BLaER1 treated with 17β-estradiol and CSF1 and Interleukin-3, amounts not matched to agents 10 nM and 100 nM (cell line): ENCODE data around the gene DUSP22.
"Not testable (repeated sequence)": the region's sequence is repeated elsewhere in the genome, so short reads cannot be mapped to it uniquely, and the experiment has no call there.

ENCODE experiments used
- H3K27ac ChIP-seq, 11 experiments: shearing (Covaris generic); formaldehyde crosslinking; 2 replicates each; pipeline ENCODE4 v1.8.1; 2022
- H3K27me3 ChIP-seq, 11 experiments: shearing (Covaris generic); formaldehyde crosslinking; 2 replicates each; pipeline ENCODE4 v1.8.1; 2022
- H3K36me3 ChIP-seq, 11 experiments: shearing (Covaris generic); formaldehyde crosslinking; 2 replicates each; pipeline ENCODE4 v1.8.1; 2022
- H3K4me1 ChIP-seq, 10 experiments: shearing (Covaris generic); formaldehyde crosslinking; 2 replicates each; pipeline ENCODE4 v1.8.1; 2022
- H3K4me2 ChIP-seq, 11 experiments: shearing (Covaris generic); formaldehyde crosslinking; 2 replicates each; pipeline ENCODE4 v1.8.1; 2022
- H3K4me3 ChIP-seq, 10 experiments: shearing (Covaris generic); formaldehyde crosslinking; 2 replicates each; pipeline ENCODE4 v1.8.1; 2022
- H3K9ac ChIP-seq, 11 experiments: shearing (Covaris generic); formaldehyde crosslinking; 2 replicates each; pipeline ENCODE4 v1.8.1; 2022
- H3K9me3 ChIP-seq, 11 experiments: shearing (Covaris generic); formaldehyde crosslinking; replicated peaks in 1 of 11; 2 replicates each; pipeline ENCODE4 v1.8.1; 2022
- H4K20me1 ChIP-seq, 11 experiments: shearing (Covaris generic); formaldehyde crosslinking; 2 replicates each; pipeline ENCODE4 v1.8.1; 2022
- Cebpa-rat ChIP-seq, 11 experiments: shearing (Covaris generic); IDR thresholded peaks; 2 replicates each; pipeline ENCODE4 v1.8.1; 2022

Gene DUSP22

DNA sequence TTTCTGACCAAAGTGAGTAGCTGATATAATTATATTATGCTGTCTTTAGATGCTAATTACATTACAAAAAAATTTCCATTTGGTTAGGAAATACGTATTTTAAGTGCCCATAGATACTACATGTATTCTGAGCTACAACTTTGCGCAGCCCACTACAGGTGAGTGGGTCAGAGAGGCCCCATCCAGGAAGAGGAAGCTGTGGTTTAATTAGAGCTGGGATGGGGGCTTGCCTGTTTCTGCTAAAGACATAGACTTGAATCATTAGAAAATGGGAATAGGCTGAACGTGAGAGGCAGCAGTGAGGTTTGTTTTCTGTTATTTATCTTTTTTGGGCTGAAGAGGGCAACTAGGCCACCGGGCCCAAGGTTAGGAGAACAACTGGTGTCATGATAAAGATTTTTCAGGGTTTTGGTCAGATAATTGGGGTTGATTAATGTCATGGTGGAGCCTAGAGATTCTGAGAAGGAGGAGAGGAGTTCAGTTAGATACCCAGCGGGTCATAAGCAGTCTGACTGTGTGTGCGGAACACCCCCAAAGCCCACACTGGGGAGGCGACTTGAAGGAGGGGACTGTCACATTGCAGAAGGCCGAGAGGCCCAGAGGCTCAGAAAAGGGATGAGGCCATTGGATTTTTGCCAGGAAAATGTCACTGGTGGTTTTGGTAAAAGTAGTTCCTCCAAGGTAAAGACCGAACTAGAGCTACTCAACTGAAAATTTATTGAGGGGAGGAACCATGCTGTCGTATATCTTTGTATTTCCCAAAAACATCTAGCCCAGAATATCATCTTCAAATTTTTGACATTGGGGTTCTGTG, 84.7 kb downstream of the DUSP22 start:
- Histone ChIP-seq H3K4me1 (peaks cover 8 to 23% (median 17%) of the 10 kb centered on the region in 10 experiments), H3K9me3 (peaks cover 0 to 3% (median 0%) of the 10 kb centered on the region in 11 experiments; a peak in 7 of 22 replicates), H3K27me3 (peaks cover 13 to 21% (median 15%) of the 10 kb centered on the region in 11 experiments)

DNA sequence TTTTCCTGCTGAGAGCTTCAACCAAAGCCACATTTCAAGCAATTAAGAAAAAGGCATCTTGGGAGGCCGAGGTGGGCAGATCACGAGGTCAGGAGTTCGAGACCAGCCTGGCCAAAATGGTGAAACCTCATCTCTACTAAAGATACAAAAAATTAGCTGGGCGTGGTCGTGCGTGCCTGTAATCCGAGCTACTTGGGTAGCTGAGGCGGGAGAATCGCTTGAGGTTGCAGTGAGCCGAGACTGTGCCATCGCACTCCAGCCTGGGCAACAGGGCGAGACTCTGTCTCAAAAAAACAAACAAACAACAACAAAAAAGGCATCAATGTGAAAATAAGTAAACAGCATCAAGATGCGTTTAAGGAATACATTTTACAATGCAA, 85.3 kb downstream of the DUSP22 start:
- Histone ChIP-seq H3K4me2 (peak overlapping the region in 2 of 11 experiments; percentile 37 to 40; a peak in 3 of 22 replicates), H3K4me1 (peaks cover 2 to 17% (median 11%) of the 10 kb centered on the region in 10 experiments), H3K27me3 (peaks cover 7 to 15% (median 9%) of the 10 kb centered on the region in 11 experiments)
- H3K4me3 ChIP-seq, H3K36me3 ChIP-seq, H3K9me3 ChIP-seq, H3K9ac ChIP-seq, H3K27ac ChIP-seq, H4K20me1 ChIP-seq: not testable (repeated sequence)

More for the DNA sequence above, 84.7 kb downstream of the DUSP22 start:
- H4K20me1 ChIP-seq = peaks cover 0 to 3% (median 0%) of the 10 kb centered on the region in 11 experiments; a peak in 3 of 22 replicates
- no peaks in the 10 kb centered on the region for H3K36me3 ChIP-seq
- H3K27ac ChIP-seq = no peak overlapping the region
- peak overlapping the region in 10 of 11 experiments; percentile 8 to 52 (median 24); a peak in 17 of 22 replicates for H3K4me2 ChIP-seq
- no peak overlapping the region for H3K4me3 ChIP-seq
- no peak for TF ChIP-seq Cebpa-rat (IDR thresholded peaks at IDR 0.05)
- no peak overlapping the region for H3K9ac ChIP-seq

DNA sequence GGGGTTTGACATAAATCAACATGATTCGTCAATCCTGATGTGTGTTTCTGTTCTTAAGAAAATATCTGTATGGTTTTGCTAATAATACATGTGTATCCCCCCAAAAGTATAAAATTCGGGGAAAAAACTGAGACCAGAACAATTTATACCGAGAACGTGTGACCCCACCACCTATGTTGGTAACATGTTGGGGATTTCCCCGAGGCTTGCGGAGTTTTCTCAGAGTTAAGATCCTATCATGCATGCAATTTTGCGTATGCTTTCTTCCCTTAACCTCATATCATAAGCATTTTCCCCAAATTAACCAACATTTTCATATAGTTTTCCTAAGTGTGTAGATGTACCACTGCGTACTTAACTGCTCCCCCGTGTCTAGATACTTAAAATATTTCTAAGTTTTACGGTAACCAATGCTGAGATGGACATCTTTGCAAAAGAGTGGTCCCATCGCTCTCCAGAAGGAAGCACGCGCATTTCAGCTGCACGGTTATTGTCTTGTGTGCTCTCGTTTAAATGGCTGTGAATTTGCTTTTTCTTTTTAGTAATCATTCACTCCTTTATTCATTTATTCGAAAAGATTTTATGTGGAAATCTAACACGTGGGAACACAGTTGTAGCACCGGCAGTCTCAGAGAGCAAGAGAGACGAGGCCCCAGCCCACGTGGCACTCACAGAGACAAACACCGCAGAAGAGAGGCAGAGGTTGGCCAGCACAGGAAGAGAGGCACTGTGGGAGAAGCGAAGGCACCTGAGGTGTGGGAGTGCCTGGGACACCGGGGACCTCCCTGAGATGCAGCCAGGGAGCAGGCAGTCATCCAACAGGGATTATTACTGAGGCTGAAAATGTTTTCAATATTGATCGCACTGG, 86.0 kb downstream of the DUSP22 start:
- no peak for TF ChIP-seq Cebpa-rat (IDR thresholded peaks at IDR 0.05)
- Histone ChIP-seq H3K9ac (no peak overlapping the region), H3K4me1 (peaks cover 4 to 14% (median 10%) of the 10 kb centered on the region in 10 experiments), H3K4me3 (no peak overlapping the region), H3K36me3 (no peaks in the 10 kb centered on the region), H3K4me2 (no peak overlapping the region), H4K20me1 (no peaks in the 10 kb centered on the region), H3K27me3 (peaks cover 0 to 8% (median 4%) of the 10 kb centered on the region in 11 experiments; a peak in 13 of 22 replicates), H3K9me3 (no peaks in the 10 kb centered on the region), H3K27ac (no peak overlapping the region)

DNA sequence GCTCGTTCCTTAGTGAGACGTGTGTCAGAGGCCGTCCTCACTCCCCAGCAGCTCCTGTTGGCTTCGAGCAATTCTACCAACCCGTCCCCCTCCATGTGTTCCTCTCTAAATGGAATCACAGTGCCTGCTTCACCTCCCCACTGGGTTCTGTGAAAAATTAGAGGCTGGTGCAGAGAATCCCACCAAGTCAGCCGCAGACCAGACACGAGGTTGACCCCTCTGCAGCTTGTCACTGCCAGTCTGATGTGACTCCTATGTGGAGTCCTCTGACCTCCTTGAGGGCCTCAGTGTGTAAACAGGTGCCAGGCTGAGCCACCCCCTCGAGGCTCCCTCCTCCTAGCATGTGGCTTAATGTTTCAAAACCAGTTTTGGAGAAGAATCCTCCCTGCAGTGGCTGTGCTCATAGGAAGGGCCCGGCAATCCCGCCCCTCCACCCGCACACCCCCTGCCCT, 86.7 kb downstream of the DUSP22 start:
- no peaks in the 10 kb centered on the region for H4K20me1 ChIP-seq
- TF ChIP-seq Cebpa-rat (IDR thresholded peaks at IDR 0.05) = no peak
- no peak overlapping the region for H3K9ac ChIP-seq
- peaks cover 10 to 20% (median 15%) of the 10 kb centered on the region in 10 experiments for H3K4me1 ChIP-seq
- H3K4me3 ChIP-seq = no peak overlapping the region
- H3K27ac ChIP-seq = no peak overlapping the region
- H3K27me3 ChIP-seq = 0 out of 22 replicates have a peak, but pooled peaks cover 0 to 1% (median 0%) of the 10 kb centered on the region in 11 experiments
- no peaks in the 10 kb centered on the region for H3K36me3 ChIP-seq
- no peaks in the 10 kb centered on the region for H3K9me3 ChIP-seq
- H3K4me2 ChIP-seq = peak overlapping the region in 1 of 11 experiments; percentile 2; a peak in 1 of 22 replicates

DNA sequence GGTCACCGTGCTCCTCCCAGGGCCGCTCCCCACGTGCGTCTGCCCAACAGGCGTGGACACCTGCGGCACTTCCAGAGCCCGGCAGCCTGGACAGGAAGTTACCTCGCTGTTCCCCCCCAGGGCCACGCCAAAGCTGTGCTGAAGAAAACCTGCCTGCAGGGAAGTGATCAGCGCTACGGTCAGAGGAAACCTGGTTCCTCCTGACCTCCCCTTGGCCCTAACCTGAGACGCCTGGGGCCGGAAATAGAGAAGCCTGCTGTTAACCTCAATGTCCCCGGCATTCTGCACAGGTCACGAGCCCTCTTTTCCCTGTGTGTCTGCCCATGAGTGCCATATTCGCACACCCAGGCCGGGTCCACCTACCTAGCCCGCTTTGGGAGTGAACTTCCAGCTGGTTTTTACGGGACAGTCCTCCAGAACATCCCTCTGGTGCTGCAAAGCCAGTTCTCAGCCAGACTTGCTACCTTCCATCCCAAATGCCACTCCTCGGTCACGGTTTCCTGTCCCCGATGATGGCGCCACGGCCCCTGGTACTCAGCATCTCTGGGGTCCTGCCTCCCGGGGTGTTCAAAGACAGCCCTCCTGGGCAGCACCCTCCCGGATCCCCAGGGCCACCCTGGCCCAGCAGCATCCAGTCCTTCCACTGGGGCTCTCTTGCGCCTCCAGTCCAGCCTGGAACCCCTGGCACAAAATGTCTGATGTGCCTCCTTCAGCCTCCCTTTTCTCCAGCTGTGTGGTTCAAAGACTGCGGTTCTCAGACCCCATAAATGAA, 87.3 kb downstream of the DUSP22 start:
- H3K4me2 ChIP-seq = peak overlapping the region in 1 of 11 experiments; percentile 2; a peak in 1 of 22 replicates
- H3K9me3 ChIP-seq = no peaks in the 10 kb centered on the region
- no peak overlapping the region for H3K9ac ChIP-seq

DNA sequence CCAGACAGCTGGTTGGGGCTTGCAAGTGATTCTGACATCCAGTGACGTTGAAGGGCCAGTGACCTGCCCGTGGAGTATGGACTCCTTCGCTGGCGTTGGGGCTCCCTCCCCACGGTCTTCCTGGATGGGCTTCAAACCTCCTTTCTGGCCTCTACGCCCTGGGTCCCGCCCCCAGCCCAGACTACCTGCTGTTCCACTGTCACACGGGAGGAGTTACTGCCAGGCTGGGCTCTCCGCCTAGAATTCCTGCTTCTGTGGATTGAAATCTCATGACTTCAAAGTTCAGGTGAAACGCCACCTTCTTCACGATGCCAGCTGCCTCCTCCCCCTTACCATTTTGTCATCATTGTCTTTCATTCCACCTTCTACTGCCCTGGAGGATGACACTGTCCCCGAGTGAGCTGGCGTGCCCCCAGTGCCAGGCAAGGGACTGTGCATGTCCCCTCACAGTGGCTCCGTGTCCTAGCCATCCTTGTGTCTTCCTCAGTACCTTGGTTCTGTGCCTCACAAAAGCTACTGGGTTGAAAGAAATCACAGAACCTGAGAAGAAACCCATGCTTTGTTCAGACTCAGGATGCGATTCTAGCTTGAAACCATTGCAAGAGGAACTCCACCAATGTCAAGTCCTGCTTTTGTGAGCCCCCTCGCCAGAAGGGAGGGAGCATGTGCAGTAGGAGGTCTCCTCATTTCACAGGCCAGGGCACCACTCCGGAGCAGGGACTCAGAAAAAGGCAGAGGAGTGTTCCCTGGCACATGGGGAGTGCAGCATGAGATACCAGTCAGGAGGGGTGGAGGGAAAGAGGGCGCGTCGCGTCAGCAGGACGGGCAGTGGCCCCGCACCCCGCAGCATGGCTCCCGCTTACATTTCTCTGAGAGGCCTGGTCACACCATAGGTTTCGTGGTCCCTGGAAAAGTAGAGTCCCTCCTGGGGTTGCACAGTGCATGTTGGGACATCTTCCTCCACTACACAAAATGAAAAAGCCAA, 88.2 kb downstream of the DUSP22 start:
- H3K4me3 ChIP-seq = no peak overlapping the region
- TF ChIP-seq Cebpa-rat (IDR thresholded peaks at IDR 0.05) = no peak

More for the DNA sequence above, 87.3 kb downstream of the DUSP22 start:
- Histone ChIP-seq H3K4me1 (peaks cover 16 to 26% (median 21%) of the 10 kb centered on the region in 10 experiments), H3K27me3 (no peaks in the 10 kb centered on the region), H3K36me3 (no peaks in the 10 kb centered on the region), H3K4me3 (no peak overlapping the region), H3K27ac (no peak overlapping the region), H4K20me1 (no peaks in the 10 kb centered on the region)
- no peak for TF ChIP-seq Cebpa-rat (IDR thresholded peaks at IDR 0.05)

DNA sequence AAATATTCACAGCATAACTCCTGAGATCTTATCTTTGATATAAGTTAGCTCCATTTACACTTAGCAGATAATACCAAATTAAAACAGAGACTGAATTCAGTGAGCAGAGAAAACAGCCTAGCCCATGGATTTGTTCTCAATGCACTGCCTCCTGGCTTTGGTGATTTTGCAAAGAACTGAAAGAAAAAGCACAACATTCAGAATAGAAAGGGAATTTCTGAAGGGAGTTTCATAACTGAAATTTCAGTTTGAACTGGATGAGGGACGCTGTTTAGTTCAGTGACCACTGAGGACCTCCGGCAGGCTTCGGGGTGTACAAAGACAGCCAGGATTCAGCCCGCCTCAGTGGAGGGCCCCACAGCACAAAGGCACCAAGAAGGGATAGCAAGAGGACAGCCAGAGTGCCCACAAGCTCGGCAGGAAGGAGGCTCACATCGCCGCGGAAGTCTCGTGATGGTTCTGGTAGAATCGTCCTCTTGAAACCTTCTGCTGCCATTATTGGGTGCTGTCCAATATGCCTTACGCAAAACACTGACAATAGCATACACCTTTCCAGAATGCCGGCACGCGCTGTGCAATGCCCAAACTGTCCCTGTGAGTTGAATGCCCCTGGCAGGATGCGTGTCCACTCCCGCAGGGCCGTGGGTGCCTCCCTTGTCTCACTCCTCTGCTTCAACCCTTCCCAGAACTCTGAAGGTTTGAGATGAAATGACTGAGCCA, 89.6 kb downstream of the DUSP22 start:
- no peak overlapping the region for H3K4me3 ChIP-seq
- TF ChIP-seq Cebpa-rat (IDR thresholded peaks at IDR 0.05) = no peak
- no peaks in the 10 kb centered on the region for H4K20me1 ChIP-seq
- no peaks in the 10 kb centered on the region for H3K9me3 ChIP-seq
- no peaks in the 10 kb centered on the region for H3K36me3 ChIP-seq
- H3K9ac ChIP-seq = no peak overlapping the region
- no peak overlapping the region for H3K27ac ChIP-seq
- H3K4me1 ChIP-seq = peaks cover 20 to 40% (median 33%) of the 10 kb centered on the region in 10 experiments
- no peak overlapping the region for H3K4me2 ChIP-seq
- H3K27me3 ChIP-seq = 0 out of 22 replicates have a peak, but pooled peaks cover 0 to 5% (median 0%) of the 10 kb centered on the region in 11 experiments

More for the DNA sequence above, 88.2 kb downstream of the DUSP22 start:
- Histone ChIP-seq H3K9ac (no peak overlapping the region), H3K9me3 (no peaks in the 10 kb centered on the region), H3K36me3 (no peaks in the 10 kb centered on the region), H4K20me1 (no peaks in the 10 kb centered on the region), H3K27me3 (0 out of 22 replicates have a peak, but pooled peaks cover 0 to 3% (median 0%) of the 10 kb centered on the region in 11 experiments), H3K4me2 (no peak overlapping the region), H3K27ac (no peak overlapping the region), H3K4me1 (peaks cover 20 to 36% (median 30%) of the 10 kb centered on the region in 10 experiments)
